HG03039 (cell line): Measurements from ENCODE around the gene C2orf72.
"Not testable (repeated sequence)": the region's sequence is repeated elsewhere in the genome, so short reads cannot be mapped to it uniquely, and the experiment has no call there.

Experiments
- ATAC-seq: cut with Tn5 transposase; IDR thresholded peaks from one replicate; pipeline ENCODE4 v1.9.1; 2021; ENCODE audit warnings: mild to moderate bottlenecking, moderate library complexity; ENCODE audit not compliant: unreplicated experiment

The C2orf72 gene

DNA sequence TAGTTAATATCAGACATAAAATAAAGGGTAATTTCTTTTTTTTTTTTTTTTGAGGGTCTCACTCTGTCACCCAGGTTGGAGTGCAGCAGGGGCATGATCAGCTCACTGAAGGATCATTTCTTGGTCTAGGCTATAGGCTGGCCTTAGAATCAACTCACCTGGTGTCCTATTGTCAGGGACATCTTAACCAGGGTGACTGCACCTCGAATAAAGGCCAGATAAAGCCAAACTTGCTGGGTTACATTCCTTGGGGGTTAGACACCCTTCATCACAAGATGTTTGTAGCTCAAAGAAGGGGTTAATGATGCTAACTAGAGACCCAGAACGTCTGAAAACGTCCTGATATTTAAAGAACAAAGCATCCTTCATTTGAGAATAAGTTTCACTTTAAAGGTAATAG lies 23.5 kb upstream of the C2orf72 start:
- no peak for ATAC-seq

DNA sequence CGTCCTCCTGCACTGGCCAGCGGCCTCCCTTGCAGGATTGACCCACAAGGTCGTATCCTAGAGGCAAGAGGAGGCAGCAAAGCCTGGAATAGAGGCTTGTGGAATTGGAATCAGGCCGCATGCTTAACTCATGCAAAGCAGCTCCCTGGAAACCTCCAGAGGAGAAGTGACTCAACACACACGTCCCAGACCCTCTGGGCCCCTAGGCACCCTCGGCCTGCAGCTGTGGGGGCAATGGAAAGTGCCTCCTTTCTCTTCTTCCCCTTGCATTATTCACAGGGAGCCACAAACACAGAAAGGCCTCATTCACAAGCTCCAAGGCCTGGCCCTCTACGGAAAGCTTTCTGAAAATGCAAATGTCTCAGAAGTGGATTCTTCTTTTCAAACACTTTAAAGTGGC lies 21.8 kb upstream of the C2orf72 start:
- no peak for ATAC-seq

DNA sequence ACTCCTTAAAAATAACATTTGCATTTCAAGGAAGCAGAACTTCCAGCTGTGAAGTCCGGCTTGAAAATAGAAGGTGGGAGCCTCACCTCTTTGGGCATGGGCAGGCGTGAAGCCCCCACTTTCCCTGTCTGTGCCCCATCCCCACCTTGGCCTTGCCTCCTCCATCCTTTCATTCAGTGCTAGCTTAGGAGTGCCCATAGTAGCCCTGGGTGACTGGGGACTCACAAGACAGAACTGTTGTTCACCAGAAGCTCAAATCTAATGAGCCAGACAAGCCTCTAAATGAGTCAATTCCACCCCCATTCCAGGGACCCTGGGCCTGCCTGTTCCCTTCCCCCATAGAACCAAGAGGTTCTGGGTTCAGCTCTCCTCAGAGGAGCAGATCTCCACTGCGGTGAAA lies 21.4 kb upstream of the C2orf72 start:
- ATAC-seq: no peak

DNA sequence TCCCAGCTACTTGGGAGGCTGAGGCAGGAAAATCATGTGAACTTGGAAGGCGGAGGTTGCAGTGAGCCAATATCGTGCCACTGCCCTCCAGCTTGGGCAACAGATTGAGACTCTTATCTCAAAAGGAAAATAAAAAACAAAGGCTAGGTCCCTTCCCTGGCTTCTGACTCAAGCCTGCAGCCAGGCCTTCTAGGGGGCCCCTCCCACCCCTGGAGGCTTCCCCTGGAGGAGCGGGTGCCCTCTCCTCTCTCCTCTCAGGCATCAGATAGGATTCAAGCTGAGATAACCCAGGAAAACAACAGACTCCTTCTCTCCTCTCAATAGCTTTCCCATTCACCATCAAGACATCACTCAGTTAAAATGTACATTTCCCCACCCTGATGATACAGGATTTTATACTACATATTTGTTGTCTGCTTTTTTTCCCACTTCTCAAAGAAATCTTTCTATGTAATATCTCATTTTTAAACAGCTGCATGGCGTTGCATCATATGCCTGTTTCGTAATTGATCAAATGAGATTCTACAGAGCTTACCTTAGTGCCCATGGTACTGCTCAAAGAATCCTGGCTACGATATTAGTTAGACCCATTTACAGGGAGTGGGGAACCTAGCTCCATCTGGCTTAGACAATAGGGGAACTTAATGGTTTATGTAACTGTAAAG lies 20.6 kb upstream of the C2orf72 start:
- no peak for ATAC-seq

DNA sequence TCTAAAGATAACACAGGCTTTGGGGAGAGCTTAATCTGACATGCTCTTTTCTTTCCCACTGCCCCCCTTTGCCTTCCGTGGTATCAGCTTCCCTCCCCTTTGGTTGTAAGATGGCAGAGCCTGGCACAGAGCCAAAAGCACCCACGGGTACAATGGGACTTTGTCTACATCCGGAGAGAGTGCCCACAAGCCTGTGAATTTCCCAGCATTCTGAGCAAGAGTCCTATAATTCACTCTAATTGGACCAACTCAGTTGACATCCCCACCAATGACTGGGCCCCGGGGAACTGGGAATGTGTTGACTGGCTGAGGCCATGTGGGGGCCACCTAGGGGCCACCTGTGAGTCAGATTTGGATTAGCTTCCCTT lies 20.1 kb upstream of the C2orf72 start:
- no peak for ATAC-seq

DNA sequence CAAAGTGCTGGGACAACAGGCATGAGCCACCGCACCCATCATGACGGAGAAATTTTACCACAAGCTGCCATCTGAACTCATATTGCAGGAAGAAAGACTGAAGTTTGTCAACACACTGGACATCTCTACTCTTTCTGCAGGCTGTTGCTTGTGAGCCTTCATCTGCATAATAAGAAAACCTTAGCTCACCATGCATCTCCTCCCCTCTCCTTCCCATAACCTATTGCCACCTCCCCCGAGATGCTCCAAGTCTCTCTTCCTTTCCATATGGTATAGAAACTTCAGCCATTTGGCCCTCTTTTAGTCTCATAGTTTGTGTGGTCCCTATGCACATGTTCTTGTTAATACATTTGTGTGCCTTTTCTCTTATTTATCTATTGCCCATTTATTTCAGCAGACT lies 19.1 kb upstream of the C2orf72 start:
- no peak for ATAC-seq

DNA sequence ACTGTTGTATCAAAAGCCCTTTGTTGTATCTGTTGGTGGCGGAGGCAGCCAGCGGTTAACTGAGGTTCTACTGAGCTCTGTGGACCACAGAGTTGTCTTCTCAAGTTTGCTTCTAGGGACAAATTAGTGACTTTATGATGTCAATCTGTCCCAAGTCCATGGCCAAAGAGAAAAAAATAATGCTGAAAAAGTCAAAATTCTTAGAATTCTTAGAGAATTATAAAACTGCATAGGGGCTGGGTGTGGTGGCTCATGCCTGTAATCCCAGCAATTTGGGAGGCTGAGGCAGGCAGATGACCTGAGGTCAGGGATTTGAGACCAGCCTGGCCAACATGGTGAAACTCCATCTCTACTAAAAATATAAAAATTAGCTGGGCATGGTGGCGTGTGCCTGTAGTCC lies 12.3 kb upstream of the C2orf72 start:
- ATAC-seq: not testable (repeated sequence)

DNA sequence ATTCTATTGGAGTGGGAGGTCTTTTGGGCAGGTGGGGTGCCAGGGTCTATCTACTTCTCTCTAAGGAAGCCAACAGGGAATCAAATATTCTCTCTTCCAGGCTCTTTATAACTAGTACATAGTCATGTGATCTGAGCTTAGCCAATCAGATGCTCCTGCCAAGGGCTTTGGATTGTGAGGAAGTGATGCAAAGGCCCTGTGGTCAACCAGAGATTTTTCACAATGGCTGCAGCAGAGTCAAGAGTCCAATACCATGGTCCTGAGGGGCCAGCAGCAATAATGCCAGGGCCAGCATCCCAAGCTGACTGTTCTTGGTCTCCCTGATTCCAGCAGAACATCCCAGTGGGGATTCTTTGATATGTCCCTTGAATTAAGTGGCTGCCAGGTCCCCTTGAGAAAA lies 8.4 kb upstream of the C2orf72 start:
- no peak for ATAC-seq

DNA sequence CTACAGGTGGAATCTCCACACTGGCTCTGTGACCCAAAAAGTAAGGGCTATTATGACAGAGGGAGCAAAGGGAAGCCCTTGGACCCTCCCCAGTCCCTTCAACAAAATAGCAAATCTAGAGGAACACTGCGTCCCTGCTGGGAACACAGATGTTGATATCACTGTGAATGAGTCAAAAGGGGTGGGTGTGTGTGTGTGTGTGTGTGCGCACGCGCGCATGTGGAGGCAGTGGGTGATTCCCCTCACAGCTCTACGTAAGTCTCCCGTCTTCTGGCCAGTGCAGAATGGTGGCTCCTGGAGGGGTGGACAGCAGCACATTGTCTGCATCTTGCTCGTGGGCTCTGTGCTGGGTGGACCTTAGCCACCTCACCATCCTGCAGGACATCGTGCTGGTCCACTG lies 7.8 kb upstream of the C2orf72 start:
- ATAC-seq: no peak

DNA sequence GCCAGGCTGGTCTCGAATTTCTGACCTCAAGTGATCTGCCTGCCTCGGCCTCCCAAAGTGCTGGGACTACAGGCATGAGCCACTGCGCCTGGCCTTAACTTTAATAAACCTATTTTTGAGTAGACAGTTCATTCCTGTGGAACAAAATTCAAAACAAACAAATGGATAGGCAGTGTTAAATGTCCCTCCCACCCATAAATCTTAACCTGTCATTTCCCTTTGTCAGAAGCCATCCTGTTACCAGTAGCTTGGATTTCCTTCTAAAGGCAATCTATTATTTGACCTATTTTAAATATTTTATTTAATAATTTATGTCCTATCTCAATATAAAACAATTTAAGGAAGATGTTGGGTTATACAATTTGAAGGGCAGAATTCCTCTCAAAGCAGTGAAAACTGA lies 6.6 kb upstream of the C2orf72 start:
- no peak for ATAC-seq

DNA sequence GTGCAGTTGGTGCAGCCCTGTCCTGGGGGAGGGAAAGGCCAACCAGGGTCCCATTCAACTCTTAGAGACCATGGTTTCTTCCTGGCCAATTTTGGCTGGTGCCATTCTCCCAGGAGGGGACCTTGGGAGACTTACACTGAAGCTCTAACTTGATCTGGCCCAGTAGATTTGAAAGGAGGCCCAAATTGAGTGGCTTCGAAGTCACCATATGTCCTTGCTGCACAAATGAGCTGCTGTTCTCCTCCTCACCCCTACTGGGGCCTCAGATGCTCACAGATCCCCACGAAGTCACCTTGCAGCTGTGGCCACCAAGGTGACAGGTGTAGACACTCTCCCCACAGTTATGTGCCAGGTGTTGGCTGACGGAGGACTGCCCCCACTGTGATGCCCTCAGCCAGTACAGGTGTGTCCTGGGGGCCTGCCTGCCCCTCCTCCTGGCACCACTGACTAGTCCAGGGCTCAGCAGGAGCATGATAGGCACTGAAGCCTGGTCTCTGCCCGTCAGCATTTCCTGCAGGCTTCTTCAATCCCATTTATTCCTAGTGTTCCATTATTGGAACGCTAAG lies 4.7 kb upstream of the C2orf72 start:
- ATAC-seq: no peak

DNA sequence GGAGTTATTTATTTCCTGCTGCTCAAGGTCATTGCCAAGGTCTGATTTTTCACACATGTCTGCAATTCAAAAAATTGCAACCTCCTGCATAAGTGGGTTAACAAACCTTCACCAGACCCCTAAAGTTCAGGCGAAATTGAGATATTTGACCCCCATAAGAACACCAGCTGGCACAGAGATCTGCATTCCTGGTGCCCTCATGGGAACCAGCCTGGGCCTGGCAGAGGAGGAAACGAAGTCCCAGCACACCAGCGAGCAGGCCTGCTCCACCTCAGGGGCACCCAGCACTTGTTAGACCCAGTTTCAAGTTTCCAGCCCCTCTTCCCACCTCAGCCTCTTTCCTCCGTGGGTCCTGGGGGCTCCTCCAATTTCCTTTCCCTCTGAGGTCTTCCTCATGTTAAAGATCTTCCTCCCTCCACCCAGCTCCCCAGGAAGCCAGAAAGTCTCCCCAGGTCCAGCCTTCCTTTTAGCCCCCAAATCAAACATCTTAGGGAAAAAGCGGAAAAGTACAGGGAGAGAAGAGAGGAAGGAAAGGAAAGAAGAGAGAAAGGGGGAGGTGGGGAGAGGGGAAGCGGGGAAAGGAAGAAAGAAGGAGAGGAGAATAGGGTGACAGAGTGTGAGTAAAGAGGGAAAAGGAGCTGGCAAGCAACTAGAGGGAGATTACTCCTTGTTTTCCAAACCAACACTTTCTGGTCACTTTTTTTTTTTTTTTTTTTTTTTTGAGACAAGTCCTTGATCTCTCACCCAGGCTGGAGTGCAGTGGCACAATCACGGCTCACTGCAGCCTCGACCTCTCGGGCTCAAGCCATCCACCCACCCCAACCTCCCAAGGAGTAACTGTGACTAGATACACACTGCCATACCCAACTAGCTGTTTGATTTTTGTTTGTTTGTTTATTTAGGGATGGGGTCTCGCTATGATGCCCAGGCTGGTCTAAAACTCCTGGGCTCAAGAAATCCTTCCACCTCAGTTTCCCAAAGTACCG lies 3.9 kb upstream of the C2orf72 start:
- ATAC-seq: no peak

DNA sequence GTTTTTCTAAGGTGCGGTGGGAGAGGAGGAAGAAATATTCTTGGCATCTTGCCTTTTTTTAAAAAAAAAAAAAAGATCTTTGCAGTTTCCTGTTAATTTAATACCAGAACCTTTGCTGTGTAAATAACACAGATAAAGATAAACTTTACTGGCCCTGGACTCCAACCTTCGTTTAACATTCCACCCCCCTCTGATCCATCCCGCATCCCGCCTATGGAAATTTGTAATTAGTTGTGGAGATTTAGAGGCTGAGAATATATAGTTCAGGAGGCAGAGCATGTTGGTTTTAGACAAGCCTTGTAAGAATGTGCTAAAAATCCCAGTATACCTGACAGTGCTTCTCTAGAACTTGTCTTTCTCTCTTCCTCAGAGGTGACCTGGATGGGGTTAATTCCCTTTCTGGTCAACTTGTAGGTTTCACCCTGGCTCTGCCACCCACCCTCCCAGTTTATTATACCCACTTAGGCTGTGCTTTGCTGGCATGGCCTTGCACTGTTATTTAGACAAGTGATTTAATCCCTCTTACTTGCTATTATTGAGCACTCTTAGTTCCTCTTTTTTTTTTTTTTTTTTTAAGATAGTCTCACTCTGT lies 2.9 kb upstream of the C2orf72 start:
- no peak for ATAC-seq

DNA sequence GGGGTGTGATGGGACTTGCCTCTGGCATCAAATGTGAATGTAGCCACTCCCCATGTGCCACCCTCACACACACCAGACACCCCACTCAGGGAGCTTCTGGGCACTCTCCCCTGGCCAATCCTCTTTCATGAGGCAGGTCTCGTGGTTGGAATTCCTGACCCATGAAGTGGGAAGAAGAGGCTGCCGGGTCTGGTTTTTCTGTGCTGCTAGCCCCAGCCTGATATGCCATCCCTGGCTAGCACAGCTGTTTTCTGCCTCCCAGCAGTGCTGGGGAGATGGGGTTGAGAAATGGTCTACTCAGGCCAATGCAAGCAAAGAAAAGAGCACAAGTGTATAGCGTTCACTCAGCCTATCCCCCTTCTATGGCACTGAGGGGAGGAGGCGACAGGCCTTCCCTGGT lies 1.2 kb upstream of the C2orf72 start:
- no peak for ATAC-seq

DNA sequence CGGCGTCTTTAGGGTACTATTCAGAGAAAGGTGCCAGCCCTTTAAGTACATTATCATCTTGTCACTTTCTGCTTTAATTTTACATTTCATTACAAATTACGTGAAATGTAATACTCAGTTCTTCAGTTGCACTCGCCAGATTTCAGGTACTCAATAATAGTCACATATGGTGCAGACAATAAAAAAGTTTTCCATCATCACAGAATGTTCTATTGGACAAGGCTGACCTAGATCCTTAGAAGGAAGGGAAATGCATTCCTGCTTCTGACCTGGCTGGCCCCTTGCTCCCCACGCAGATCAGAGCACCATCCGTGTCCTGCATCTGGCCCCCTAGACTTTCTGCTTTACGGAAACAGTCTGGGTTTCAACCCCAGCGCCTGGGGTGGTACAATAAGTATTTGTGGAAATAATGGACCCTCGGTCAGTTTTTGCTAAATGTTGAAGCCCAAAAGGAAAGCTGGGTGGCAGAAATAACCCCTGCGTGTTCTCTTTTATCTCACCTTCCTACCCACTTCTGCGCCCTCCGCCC lies 681 bp upstream of the C2orf72 start:
- no peak for ATAC-seq

DNA sequence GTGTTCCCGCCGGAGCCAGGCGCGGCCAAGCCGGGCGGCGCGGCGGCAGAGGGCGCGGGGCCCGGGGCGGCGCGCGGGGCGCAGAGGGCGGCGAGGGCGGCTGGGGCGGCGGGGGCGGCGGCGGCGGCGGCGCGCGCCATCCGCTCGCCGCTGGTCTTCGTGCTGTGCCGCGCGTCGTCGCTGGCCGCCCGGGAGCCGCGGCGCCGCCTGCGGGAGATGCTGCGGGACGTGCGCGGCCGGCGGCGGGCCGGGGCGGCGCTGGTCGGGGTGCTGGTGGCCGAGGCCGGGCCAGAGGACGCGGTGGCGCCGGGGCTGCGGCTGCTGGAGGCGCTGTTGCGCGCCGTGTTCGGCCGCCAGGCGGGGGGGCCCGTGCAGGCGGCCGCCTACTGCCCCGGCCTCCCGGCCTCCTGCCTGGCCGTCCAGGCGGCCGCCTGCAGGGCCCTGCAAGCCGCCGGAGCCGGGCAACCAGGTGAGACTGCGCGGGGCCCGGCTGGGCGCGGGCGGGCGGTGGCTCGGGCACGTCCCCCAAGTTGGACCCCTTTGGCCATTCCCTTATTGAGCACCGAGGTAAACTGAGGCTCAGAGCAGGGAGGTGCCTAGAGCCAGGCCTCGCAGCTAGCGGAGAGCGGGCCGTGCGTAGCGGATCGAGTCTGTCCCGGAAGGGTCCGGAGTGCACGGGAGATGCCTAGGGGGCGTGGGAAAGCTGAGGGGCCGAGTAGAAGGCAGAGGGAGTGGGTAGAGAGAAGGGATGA lies 584 bp downstream of the C2orf72 start:
- ATAC-seq: no peak

DNA sequence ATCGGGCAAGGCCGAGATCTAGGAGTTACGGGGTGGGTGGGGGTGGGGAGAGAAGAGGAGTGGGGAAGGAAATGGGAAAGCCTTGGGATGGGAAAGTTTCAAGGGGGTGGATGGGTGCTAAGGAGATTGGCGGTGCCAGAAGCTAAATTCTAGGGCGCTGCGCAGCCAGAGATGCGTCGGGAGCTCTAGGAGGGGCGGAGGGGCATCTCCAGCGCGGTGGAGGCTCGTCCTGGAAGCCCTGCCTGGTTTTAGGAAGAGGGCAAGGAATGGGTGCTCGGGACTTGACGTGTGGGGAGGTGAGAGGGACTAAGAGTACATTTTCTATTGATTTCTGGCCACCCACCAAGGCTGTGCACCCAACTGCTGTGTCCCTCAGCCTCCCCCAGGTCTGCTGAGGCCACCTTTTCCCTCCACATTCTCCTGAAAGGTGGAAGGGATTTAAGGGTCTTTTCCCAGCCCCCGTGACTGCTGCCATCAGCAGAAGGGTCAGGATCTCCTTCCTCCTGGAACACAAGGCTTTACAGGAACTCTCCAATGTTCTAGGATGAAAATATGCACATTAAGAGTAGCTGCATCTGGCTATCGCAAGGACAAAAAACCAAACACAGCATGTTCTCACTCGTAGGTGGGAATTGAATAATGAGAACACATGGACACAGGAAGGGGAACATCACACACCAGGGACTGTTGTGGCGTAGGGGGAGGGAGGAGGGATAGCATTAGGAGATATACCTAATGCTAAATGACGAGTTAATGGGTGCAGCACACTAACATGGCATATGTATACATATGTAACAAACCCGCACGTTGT lies 1.4 kb downstream of the C2orf72 start:
- ATAC-seq: no peak

DNA sequence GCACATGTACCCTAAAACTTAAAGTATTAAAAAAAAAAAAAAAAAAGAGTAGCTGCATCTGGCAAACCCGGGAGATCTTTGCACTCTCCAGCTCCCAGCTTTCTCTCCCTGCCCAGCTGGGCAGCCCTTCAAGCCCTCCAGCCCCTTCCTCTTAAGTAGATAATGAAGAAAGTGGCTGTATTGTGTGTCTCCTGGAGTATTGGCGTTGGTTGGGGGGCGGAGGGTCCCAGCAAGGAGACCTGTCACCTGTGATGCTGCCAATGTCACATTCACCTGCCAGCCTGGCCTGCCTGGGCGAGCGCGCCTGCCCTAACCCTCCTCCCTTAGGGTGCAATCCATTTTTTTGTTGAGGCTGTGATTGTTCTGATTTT lies 2.0 kb downstream of the C2orf72 start:
- no peak for ATAC-seq

DNA sequence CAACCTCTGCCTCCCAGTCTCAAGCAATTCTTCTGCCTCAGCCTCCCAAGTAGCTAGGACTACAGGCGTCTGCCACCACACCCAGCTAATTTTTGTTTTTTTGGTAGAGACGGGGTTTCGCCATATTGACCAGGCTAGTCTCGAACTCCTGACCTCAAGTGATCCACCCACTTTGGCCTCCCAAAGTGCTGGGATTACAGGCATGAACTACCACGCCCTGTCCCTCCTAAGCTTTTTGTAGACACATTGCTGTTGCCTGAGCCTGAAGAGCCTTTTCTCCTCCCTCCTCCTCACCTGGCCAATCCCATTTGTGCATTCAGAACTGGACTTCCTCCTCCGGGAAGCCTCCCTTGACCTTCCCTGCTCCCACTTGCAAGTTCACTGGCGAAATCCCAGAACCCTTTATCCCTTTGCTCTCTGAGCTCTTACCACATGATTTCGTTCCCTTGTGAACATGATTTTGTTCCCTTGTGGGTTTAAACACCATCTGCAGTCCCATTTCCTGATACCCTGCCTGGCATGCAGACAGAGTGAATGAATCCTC lies 2.6 kb downstream of the C2orf72 start:
- no peak for ATAC-seq
